HL-60 (cell line): ENCODE data around the gene CTDSPL2.

Experiments
- CTCF ChIP-seq: IDR thresholded peaks from one replicate; pipeline ENCODE4 v1.5.1; 2011; ENCODE audit warnings: low read length, control low read depth, inconsistent platforms; ENCODE audit not compliant: insufficient read depth
- GABPA ChIP-seq: IDR thresholded peaks from 2 replicates; pipeline ENCODE4 v1.6.1; 2012; ENCODE audit warnings: low read depth
- POLR2AphosphoS5 ChIP-seq: IDR thresholded peaks from 2 replicates; pipeline ENCODE4 v1.6.1; 2012; ENCODE audit warnings: low read depth
- REST ChIP-seq: IDR thresholded peaks from 2 replicates; pipeline ENCODE4 v1.6.1; 2012; ENCODE audit warnings: low read depth; ENCODE audit not compliant: insufficient replicate concordance

- TF ChIP-seq CTCF (no peak), POLR2AphosphoS5 (no peak), GABPA (no peak), REST (no peak)
Measured at GRCh38 chr15:44479343-44479742, 51.9 kb downstream of the CTDSPL2 start.
